Vagina (tissue), 2 donors: ENCODE results near the gene CENPO. TPM values are rescaled to one million over a fixed set of nuclear protein-coding genes. Genes with fewer than 3 reads are reported as not detected.
"Not testable (repeated sequence)": the region's sequence is repeated elsewhere in the genome, so short reads cannot be mapped to it uniquely, and the experiment has no call there.

Experiments
- DNase-seq, 2 donors: peaks; one replicate each; pipeline ENCODE4 v3.0.0-alpha.2; 2017; ENCODE audit errors: extremely low spot score in 2 of 2
- H3K27ac ChIP-seq: fragments of 200-600 bp; sonication (generic); one replicate; pipeline ENCODE4 v1.5.1; 2019
- H3K27me3 ChIP-seq: fragments of 200-600 bp; sonication (generic); one replicate; pipeline ENCODE4 v1.5.1; 2019
- H3K36me3 ChIP-seq, 2 donors: fragments of 200-600 bp; sonication (generic); one replicate each; pipeline ENCODE4 v1.5.1; 2017 to 2019
- H3K4me1 ChIP-seq: fragments of 200-600 bp; sonication (generic); one replicate; pipeline ENCODE4 v1.5.1; 2019
- H3K4me3 ChIP-seq, 2 donors: fragments of 200-600 bp; sonication (generic); 1 replicate in 1 of 2; 2 replicates in 1 of 2; pipeline ENCODE4 v1.5.1; 2016 to 2019
- H3K9me3 ChIP-seq: fragments of 200-600 bp; sonication (generic); one replicate; pipeline ENCODE4 v1.5.1; 2019
- POLR2A ChIP-seq, 2 donors: fragments of 450-650 bp; IDR thresholded peaks; one replicate each; pipeline ENCODE4 v1.6.1; 2017; ENCODE audit warnings: antibody characterized with exemption in 2 of 2, mild to moderate bottlenecking in 2 of 2, moderate library complexity in 2 of 2
- POLR2AphosphoS5 ChIP-seq, 2 donors: sonication (generic); formaldehyde crosslinking; IDR thresholded peaks; one replicate each; pipeline ENCODE4 v1.9.0; 2017; ENCODE audit warnings: antibody characterized with exemption in 2 of 2, mild to moderate bottlenecking in 2 of 2, low read depth in 1 of 2; ENCODE audit not compliant: insufficient read depth in 1 of 2
- intact Hi-C: fragments of 100-400 bp; cut with DNase I; formaldehyde crosslinking; loops from one replicate; pipeline ENCODE4 v1.15.1; 2023
- total RNA-seq: library from RNA; depleted of rRNA; stranded (reverse); fragments of >200 nt; gene quantifications from one replicate; pipeline ENCODE4 v1.2.3, GENCODE V29; 2016
- TF ChIP-seq, protein P1 (sequence below), 3 experiments: fragments of 450-650 bp in 2 of 3; fragments of 200-600 bp in 1 of 3; sonication (generic) in 1 of 3; IDR thresholded peaks; one replicate each; pipeline ENCODE4 v1.5.1; 2017 to 2019; ENCODE audit warnings: antibody characterized with exemption in 3 of 3, mild to moderate bottlenecking in 2 of 3, moderate library complexity in 2 of 3

Gene CENPO
- total RNA-seq, 1 donor from 2014 or later = 3.2 TPM

DNA sequence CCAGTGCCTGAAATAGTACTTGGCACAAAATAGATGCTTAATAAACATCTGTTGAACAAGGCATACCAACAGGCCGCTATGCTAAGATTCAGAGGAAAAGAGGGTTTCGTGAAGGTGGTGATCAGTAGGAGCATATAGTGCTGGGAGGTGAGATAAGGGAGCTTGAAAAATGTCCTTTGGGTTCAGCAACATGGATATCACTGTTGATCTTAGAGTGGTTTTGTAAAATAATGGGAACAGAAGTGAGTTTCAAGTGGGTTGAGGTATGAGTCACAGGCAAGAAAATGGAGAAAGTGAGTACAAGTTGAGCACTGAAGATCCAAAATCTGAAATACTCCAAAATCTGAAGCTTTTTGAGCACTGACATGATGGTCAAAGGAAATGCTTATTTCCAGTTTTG lies 4.4 kb downstream of the CENPO start:
- Histone ChIP-seq H3K9me3 (no peaks in the 10 kb centered on the region), H3K27ac (no peak overlapping the region), H3K27me3 (no peaks in the 10 kb centered on the region), H3K4me3 (no peak overlapping the region), H3K36me3 (no peaks in the 10 kb centered on the region), H3K4me1 (peaks cover 11% of the 10 kb centered on the region)
- TF ChIP-seq, protein P1, sequence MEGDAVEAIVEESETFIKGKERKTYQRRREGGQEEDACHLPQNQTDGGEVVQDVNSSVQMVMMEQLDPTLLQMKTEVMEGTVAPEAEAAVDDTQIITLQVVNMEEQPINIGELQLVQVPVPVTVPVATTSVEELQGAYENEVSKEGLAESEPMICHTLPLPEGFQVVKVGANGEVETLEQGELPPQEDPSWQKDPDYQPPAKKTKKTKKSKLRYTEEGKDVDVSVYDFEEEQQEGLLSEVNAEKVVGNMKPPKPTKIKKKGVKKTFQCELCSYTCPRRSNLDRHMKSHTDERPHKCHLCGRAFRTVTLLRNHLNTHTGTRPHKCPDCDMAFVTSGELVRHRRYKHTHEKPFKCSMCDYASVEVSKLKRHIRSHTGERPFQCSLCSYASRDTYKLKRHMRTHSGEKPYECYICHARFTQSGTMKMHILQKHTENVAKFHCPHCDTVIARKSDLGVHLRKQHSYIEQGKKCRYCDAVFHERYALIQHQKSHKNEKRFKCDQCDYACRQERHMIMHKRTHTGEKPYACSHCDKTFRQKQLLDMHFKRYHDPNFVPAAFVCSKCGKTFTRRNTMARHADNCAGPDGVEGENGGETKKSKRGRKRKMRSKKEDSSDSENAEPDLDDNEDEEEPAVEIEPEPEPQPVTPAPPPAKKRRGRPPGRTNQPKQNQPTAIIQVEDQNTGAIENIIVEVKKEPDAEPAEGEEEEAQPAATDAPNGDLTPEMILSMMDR (IDR thresholded peaks at IDR 0.05) = no peak
- no peak for TF ChIP-seq POLR2A (IDR thresholded peaks at IDR 0.05)
- TF ChIP-seq POLR2AphosphoS5 (IDR thresholded peaks at IDR 0.05; ENCODE audit: insufficient read depth in 1 of 2, low read depth in 1 of 2) = no peak
- intact Hi-C loops = no loop called here
- DNase-seq = no peak

DNA sequence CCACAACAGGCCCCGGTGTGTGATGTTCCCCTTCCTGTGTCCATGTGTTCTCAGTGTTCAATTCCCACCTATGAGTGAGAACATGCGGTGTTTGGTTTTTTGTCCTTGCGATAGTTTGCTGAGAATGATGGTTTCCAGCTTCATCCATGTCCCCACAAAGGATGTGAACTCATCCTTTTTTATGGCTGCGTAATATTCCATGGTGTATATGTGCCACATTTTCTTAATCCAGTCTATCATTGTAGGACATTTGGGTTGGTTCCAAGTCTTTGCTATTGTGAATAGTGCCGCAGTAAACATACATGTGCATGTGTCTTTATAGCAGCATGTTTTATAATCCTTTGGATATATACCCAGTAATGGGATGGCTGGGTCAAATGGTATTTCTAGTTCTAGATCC lies 7.3 kb downstream of the CENPO start:
- intact Hi-C loops, DNase-seq, H3K27me3 ChIP-seq, H3K4me3 ChIP-seq, H3K27ac ChIP-seq, H3K36me3 ChIP-seq, H3K4me1 ChIP-seq, H3K9me3 ChIP-seq: not testable (repeated sequence)

DNA sequence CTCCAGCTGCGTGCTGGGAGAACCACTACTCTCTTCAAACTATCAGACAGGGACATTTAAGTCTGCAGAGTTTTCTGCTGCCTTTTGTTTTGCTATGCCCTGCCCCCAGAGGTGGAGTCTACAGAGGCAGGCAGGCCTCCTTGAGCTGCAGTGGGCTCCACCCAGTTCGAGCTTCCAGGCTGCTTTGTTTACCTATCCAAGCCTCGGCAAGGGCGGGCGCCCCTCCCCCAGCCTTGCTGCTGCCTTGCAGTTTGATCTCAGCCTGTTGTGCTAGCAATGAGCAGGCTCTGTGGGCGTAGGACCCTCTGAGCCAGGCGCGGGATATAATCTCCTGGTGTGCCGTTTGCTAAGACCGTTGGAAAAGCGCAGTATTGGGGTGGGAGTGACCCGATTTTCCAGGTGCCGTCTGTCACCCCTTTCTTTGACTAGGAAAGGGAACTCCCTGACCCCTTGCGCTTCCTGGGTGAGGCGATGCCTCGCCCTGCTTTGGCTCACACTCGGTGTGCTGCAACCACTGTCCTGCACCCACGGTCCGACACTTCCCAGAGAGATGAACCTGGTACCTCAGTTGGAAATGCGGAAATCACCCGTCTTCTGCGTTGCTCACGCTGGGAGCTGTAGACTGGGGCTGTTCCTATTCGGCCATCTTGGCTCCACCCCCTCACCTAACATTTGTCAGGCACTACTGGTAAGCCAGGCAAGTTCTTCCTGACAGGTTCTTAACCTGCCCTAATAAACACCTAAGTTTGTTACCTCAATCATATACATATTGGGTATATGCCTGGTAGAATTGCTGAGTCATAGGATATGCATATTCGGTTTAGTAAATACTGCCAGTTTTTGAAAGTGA lies 12.8 kb downstream of the CENPO start:
- H3K36me3 ChIP-seq, intact Hi-C loops, H3K27me3 ChIP-seq, DNase-seq, H3K27ac ChIP-seq, H3K4me3 ChIP-seq, H3K4me1 ChIP-seq, H3K9me3 ChIP-seq: not testable (repeated sequence)

DNA sequence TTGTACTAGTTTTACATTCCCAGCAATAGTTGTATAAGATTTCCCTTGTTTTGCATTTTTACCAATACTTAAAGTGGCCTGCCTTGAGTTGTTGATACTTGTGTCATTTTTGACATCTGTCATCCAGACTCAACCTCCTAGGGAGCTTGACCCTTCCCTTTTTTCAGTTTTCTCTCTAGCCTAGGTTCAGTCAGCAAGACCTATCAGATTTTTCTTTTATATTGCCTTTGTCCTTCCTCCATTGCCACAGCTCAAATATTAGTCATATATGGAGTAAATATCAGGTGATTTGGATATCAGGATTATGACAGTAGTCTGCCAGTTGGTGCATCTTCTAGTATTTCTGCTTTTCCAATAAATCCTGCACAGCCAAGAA lies 13.4 kb downstream of the CENPO start:
- no peaks in the 10 kb centered on the region for H3K27me3 ChIP-seq
- no peaks in the 10 kb centered on the region for H3K36me3 ChIP-seq
- no peak overlapping the region for H3K27ac ChIP-seq
- no peaks in the 10 kb centered on the region for H3K9me3 ChIP-seq
- intact Hi-C loops = no loop called here
- H3K4me3 ChIP-seq = no peak overlapping the region
- DNase-seq = no peak
- TF ChIP-seq POLR2AphosphoS5 (IDR thresholded peaks at IDR 0.05; ENCODE audit: insufficient read depth in 1 of 2, low read depth in 1 of 2) (no peak), POLR2A (IDR thresholded peaks at IDR 0.05) (no peak)
- TF ChIP-seq, protein P1 (IDR thresholded peaks at IDR 0.05) = no peak
- H3K4me1 ChIP-seq = no peaks in the 10 kb centered on the region

DNA sequence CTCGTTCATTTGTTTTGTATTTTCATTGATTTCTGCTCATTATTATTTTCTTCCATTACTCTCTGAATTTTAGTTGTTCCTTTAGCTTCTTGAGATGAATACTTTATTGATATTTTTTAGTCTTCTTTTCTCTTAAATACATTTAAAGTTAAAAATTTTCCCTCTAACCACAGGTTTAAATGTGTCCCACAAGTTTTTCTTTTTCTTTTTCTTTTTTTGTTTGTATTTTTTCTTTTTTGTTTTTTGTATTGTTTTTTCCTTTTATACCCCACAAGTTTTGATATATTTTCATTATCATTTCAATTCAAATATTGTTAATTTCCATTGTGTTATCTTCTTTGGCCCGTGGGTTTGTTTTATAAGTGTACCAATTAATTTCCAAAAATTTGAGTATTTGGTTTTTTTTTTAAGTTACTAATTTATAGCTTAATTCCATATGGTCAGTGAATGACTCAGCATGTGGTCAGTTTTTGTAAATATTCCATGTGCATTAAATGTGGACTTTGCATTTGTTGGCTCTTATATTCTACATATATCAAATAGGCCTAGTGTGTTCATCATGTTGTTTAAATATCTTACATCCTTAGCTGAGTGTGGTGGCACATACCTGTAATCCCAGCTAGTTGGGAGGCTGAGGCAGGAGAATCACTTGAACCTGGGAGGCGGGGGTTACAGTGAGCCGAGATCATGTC lies 16.2 kb downstream of the CENPO start:
- H3K36me3 ChIP-seq = no peaks in the 10 kb centered on the region
- intact Hi-C loops = no loop called here
- H3K9me3 ChIP-seq = no peaks in the 10 kb centered on the region
- no peaks in the 10 kb centered on the region for H3K4me1 ChIP-seq
- DNase-seq = peak in 1 of 2 donors; percentile 14
- no peak overlapping the region for H3K27ac ChIP-seq
- no peak overlapping the region for H3K4me3 ChIP-seq
- TF ChIP-seq POLR2AphosphoS5 (IDR thresholded peaks at IDR 0.05; ENCODE audit: insufficient read depth in 1 of 2, low read depth in 1 of 2) (no peak), POLR2A (IDR thresholded peaks at IDR 0.05) (no peak)
- TF ChIP-seq, protein P1 (IDR thresholded peaks at IDR 0.05) = no peak
- H3K27me3 ChIP-seq = no peaks in the 10 kb centered on the region

DNA sequence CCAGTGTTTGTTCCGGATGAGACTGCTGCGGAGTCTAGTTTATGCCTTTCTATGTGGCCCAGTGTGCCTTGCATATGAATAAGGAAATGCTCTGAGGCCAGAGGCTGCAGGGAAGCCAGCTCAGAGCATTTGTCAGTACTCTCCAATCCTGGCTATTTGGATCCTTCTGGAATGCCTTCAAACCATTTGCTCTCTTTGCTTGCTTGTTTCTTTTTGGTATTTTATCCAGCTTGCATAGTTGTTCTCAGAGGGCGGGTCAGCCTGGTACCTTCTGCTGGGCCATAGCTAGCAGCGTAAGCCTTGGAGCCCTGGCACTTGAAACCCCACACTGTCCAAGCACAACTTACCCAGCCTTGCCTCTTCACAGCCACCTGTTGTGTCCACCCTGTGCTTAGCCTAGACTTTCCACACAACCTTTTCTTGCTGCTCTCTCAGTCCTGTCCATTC lies 20.5 kb downstream of the CENPO start:
- TF ChIP-seq POLR2AphosphoS5 (IDR thresholded peaks at IDR 0.05; ENCODE audit: insufficient read depth in 1 of 2, low read depth in 1 of 2) = no peak
- TF ChIP-seq POLR2A (IDR thresholded peaks at IDR 0.05) = no peak
- TF ChIP-seq, protein P1 (IDR thresholded peaks at IDR 0.05) = no peak
- DNase-seq = peak in 1 of 2 donors; percentile 62
- intact Hi-C loops = no loop called here
- no peak overlapping the region for H3K27ac ChIP-seq
- H3K27me3 ChIP-seq = no peaks in the 10 kb centered on the region
- H3K36me3 ChIP-seq = peaks cover 0 to 8% of the 10 kb centered on the region in 2 donors
- H3K4me3 ChIP-seq = no peak overlapping the region
- H3K9me3 ChIP-seq = no peaks in the 10 kb centered on the region
- no peaks in the 10 kb centered on the region for H3K4me1 ChIP-seq
